IPS-NIHi7 (cell line): ENCODE data around the gene BTBD18.

Experiments
- DNase-seq: peaks from one replicate; pipeline ENCODE4 v3.0.0; 2012; ENCODE audit warnings: mixed read lengths; ENCODE audit errors: extremely low spot score

The BTBD18 gene

GRCh38 chr11:57776031-57776521 is 24.5 kb upstream of the BTBD18 start:
- peak; percentile 19 for DNase-seq

GRCh38 chr11:57775491-57775890 is 23.9 kb upstream of the BTBD18 start:
- DNase-seq = no peak

- no peak for DNase-seq
Observed at GRCh38 chr11:57773026-57773598, 21.5 kb upstream of the BTBD18 start.

- DNase-seq = no peak
Observed at GRCh38 chr11:57772562-57772961, 20.9 kb upstream of the BTBD18 start.

GRCh38 chr11:57771365-57771764 is 19.7 kb upstream of the BTBD18 start:
- DNase-seq = no peak

GRCh38 chr11:57770793-57771192 is 19.2 kb upstream of the BTBD18 start:
- DNase-seq = no peak

GRCh38 chr11:57764972-57765371 is 13.4 kb upstream of the BTBD18 start:
- DNase-seq = no peak

GRCh38 chr11:57764566-57764965 is 12.9 kb upstream of the BTBD18 start:
- DNase-seq = no peak

GRCh38 chr11:57764021-57764420 is 12.4 kb upstream of the BTBD18 start:
- DNase-seq = no peak

GRCh38 chr11:57763568-57763967 is 11.9 kb upstream of the BTBD18 start:
- DNase-seq = no peak

GRCh38 chr11:57762235-57762861 is 10.7 kb upstream of the BTBD18 start:
- DNase-seq = no peak

- DNase-seq = peak; percentile 95
Observed at GRCh38 chr11:57761301-57762234, 9.9 kb upstream of the BTBD18 start, which contains the start of gene CTNND1. CTNND1 (plus strand) TSS chr11:57761802; CDS start chr11:57791479, 29,677 bp downstream.

- no peak for DNase-seq
Observed at GRCh38 chr11:57758174-57758573, 6.6 kb upstream of the BTBD18 start.

- DNase-seq = peak; percentile 27
Observed at GRCh38 chr11:57752954-57753353, 1.3 kb upstream of the BTBD18 start.

GRCh38 chr11:57751176-57751575 is 443 bp downstream of the BTBD18 start:
- DNase-seq = no peak

- DNase-seq = no peak
Observed at GRCh38 chr11:57746920-57747319, 4.7 kb downstream of the BTBD18 start.

GRCh38 chr11:57745206-57745605 is 6.4 kb downstream of the BTBD18 start:
- DNase-seq = no peak

GRCh38 chr11:57744357-57744756 is 7.3 kb downstream of the BTBD18 start:
- DNase-seq = no peak

GRCh38 chr11:57742087-57742452 is 9.5 kb downstream of the BTBD18 start:
- DNase-seq = no peak

GRCh38 chr11:57741132-57742086 is 10.2 kb downstream of the BTBD18 start, which contains the start of gene SELENOH:
SELENOH (plus strand) TSS chr11:57741491; CDS start chr11:57741596, 105 bp downstream.
- peak; percentile 97 for DNase-seq

- DNase-seq = no peak
Observed at GRCh38 chr11:57735619-57736298, 15.9 kb downstream of the BTBD18 start.
